ENCODE data around the gene RPS2.

GRCh38 chr16:1924095-1924494 is 40.5 kb downstream of the RPS2 start:
- no peak for TF ChIP-seq CTCF (IDR thresholded peaks at IDR 0.05; ENCODE audit: poor library complexity)
- TF ChIP-seq EZH2 (IDR thresholded peaks at IDR 0.05; ENCODE audit: borderline replicate concordance), result no peak
- no peak for TF ChIP-seq EZH2phosphoT487 (IDR thresholded peaks at IDR 0.05; ENCODE audit: low read depth, severe bottlenecking, unreplicated experiment)
